Measurements from ENCODE around the gene MBL2.

DNA sequence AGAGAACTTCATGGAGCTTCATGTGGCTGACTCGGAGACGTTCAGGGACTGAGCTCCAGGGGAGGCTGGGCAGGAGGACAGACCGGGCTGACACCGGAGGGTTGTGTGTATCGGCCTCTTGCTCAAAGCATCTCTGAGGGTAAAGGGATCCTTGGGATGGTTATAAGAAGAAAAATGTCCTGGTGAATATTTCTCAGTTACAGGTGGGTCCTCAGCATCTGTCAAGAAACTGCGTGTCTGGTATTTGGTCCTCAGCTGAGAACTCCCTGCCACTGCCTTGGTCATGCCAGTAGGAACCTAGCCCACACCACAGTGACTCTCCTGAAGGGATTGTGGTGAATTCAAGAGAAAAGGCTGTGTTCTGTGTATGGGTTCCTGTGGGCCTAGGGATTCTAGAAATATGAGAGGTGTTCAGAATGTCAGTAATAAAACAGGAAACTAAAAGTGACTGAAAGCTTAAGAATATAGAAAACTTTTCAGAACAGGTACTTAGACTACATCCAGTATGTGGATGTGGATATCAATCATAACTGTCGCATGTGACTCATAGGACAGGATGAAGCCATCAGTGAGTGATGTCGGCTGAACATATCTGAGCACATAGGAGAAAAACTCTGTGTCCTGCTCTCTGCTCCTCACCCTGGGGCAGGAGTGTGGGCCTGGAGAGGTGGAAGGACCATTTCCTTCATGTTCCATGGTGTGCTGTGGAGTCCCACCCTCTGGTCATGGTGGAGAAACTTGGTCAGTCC, 28.4 kb downstream of the MBL2 start:
- TF ChIP-seq CTCF (IDR thresholded peaks at IDR 0.05) (no peak), ZFX (IDR thresholded peaks at IDR 0.05; ENCODE audit: borderline replicate concordance) (no peak)
